HL-60/S4 (cell line): Measurements from ENCODE around the gene SMG9.

Experiments used
- in situ Hi-C: fragments of 300-500 bp; cut with MboI; formaldehyde crosslinking; loops from 2 replicates; pipeline ENCODE4 v1.14.3; 2022; ENCODE audit warnings: low sequenced_read_pairs

SMG9 gene

GRCh38 chr19:43726736-43727592, 27.8 kb downstream of the SMG9 start:
- in situ Hi-C loops = no loop called here

- in situ Hi-C loops = no loop called here
Observed at GRCh38 chr19:43725468-43725867, 29.3 kb downstream of the SMG9 start.

DNA sequence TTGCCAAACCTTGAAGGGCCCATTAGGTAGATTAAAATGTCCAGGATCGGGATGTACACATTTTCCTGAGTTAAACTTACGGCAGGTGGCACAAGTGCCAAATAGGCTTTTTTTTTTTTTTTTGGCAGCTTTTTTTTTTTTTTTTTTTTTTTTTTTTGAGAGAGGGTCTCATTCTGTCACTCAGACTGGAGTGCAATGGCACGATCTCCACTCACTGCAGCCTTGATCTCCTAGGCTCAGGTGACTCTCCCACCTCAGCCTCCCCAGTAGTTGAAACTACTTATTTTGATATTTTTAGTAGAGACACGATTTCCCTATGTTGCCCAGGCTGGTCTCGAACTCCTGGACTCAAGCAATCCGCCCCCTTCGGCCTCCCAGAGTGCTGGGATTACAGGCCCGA, 29.9 kb downstream of the SMG9 start:
- in situ Hi-C loops = no loop called here

DNA sequence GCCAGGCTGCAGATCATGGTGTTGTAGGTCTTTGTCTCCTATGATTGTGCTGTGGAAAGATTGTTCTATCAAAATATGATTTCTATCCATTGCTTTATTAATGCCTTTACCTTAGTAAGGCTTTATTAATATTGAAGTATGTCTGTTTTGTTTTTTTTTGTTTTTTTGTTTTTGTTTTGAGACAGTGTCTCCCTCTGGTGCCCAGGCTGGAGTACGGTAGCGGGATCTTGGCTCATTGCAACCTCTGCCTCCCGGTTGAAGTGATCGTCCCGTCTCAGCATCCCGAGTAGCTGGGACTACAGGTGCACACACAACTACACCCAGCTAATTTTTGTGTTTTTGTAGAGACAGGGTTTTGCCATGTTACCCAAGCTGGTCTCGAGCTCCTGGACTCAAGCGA, 31.2 kb downstream of the SMG9 start:
- in situ Hi-C loops = no loop called here

- in situ Hi-C loops = no loop called here
Observed at GRCh38 chr19:43721469-43722048, 33.2 kb downstream of the SMG9 start.

GRCh38 chr19:43720936-43721335, 33.8 kb downstream of the SMG9 start:
- in situ Hi-C loops = no loop called here

DNA sequence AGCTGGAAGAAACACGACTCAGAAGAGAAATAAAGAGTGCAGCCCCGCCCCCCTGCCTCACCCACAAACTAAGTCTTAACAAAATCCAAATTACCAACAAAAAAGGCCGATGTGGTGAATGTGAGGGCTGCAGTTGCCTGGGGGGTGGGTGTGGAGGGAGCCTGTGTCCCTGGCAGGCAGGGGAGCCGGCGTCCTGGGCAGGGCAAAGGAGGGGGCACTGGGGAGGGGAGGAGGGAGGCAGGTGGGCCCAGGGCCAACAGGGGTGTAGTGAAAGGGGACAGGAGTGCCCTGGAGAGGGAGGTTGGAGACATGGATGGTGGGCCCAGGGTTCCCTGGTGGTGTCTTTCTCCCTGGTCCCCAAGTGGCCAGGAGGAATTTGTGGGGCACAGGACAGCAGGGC, 34.8 kb downstream of the SMG9 start:
- in situ Hi-C loops = no loop called here

DNA sequence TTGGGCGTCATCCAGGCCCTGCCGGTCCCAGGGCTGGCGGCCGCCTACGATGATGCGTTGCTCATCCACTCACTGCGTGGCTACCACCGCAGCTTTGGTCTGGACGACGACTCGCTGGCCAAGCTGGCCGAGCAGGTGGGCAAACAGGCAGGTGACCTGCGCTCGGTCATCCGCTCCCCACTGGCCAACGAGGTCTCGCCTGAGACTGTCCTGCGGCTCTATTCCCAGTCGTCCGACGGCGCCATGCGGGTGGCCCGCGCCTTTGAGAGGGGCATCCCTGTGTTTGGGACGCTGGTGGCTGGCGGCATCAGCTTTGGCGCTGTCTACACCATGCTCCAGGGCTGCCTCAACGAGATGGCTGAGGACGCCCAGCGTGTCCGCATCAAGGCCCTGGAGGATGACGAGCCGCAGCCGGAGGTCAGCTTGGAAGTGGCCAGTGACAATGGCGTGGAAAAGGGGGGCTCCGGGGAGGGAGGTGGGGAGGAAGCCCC, 35.3 kb downstream of the SMG9 start:
- in situ Hi-C loops = no loop called here

DNA sequence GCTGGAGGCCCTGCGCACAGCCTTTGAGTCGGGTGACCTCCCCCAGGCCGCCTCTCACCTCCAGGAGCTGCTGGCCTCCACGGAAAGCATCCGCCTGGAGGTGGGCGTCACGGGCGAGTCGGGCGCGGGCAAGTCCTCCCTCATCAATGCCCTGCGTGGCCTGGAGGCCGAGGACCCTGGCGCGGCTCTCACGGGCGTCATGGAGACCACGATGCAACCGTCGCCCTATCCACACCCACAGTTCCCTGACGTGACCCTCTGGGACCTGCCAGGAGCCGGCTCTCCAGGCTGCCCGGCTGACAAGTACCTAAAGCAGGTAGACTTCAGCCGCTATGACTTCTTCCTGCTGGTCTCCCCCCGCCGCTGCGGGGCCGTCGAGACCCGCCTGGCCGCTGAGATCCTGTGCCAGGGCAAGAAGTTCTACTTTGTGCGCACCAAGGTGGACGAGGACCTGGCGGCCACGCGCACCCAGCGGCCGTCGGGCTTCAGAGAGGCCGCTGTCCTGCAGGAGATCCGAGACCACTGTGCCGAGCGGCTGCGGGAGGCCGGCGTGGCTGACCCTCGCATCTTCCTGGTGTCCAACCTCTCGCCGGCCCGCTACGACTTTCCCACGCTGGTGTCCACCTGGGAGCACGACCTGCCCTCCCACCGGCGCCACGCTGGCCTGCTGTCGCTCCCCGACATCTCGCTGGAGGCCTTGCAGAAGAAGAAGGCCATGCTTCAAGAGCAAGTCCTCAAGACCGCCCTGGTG, 36.0 kb downstream of the SMG9 start:
- in situ Hi-C loops = no loop called here

DNA sequence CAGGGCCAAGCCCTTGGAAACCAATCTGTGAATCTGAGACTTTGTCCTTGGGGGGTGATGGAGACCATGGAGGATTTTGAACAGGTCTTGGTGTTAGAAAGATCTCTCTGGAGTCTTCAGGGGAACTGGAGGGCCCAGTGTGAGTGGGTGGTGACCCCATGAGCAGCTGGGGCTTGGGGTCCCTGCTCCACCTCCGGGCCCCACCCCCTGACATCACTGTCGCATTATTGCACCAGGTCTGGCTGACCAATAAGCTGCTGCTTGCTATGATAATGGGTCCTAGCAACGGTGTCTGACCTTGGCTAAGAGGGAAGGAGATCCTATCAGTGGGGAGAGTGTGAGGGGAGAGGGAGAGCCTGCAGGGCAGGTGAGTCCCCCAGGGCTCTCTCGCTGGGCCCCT, 39.0 kb downstream of the SMG9 start, which contains the start of gene IRGC:
Gene IRGC (plus strand): TSS at position 301 of the 400 bp plus-strand sequence. CDS start 2,483 bp downstream, outside the sequence.
- in situ Hi-C loops = no loop called here

DNA sequence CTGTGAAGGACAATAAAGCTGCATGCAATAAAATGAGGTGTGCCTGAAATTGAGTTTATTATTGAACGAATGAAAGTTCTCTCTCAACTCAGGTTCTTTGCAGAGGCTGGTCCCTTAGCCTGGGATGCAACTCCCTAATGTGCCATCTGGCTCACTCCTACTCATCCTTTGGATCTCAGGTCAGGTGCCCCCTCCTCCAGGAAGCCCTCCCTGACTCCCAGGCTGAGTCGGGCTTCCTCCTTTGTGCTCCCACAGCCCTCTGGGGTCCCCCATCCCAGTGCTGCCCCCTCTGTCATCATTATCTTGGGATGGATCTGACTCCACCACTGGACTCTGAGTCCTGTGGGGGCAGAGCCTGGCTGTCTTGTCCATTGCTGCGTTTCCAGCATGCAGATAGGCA, 41.6 kb downstream of the SMG9 start:
- in situ Hi-C loops = no loop called here

- in situ Hi-C loops = no loop called here
Observed at GRCh38 chr19:43711751-43712355, 42.9 kb downstream of the SMG9 start.

- in situ Hi-C loops = no loop called here
Observed at GRCh38 chr19:43708716-43709115, 46.0 kb downstream of the SMG9 start.

- in situ Hi-C loops = no loop called here
Observed at GRCh38 chr19:43707158-43707712, 47.5 kb downstream of the SMG9 start.

DNA sequence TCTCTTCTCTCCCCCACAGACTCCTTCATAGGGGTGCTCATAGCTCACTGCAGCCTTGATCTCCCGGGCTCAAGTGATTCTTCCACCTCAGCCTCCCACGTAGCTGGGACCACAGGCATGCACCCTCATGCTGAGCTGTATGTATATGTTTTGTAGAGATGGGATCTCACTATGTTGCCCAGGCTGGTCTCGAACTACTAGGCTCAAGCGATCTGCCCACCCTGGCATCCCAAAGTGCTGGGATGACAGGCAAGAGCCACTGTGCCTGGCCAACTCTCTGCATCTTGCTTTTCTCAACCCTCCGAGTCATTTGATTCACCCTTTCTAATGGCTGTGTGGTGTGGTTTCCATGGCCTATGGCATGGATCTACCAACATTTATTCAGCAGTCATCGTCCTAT, 49.0 kb downstream of the SMG9 start:
- in situ Hi-C loops = no loop called here

DNA sequence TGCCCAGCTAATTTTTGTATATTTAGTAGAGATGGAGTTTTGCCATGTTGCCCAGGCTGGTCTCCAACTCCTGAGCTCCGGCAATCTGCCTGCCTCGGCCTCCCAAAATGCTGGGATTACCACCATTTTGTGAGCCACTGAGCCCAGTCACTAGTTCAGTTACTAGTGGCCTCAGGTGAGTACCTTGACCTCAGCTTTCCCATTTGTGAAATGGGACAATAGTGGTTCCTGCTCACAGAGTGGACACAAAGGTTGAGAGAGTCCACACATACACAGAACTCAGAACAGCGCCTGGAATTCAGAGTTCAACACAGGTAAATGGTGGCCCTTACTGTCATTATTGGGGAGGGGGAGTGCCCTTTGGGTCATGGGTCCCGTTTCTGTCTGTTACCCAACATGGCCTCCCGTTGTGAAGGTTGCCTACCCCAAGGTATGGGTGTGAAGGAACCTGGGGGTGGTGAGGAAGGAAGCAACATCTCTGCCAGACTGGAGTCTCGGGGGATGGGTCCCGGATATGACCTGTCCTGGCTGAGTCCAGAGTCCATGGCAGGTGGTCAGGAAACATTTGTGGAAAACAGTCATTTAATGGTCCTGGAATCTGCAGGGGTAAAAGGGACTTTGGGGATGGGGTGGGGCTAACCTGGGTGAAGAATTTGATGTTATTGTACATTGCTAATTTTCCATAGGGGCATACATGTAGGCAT, 50.6 kb downstream of the SMG9 start:
- in situ Hi-C loops = no loop called here

GRCh38 chr19:43700395-43701000, 54.3 kb downstream of the SMG9 start:
- in situ Hi-C loops = no loop called here

DNA sequence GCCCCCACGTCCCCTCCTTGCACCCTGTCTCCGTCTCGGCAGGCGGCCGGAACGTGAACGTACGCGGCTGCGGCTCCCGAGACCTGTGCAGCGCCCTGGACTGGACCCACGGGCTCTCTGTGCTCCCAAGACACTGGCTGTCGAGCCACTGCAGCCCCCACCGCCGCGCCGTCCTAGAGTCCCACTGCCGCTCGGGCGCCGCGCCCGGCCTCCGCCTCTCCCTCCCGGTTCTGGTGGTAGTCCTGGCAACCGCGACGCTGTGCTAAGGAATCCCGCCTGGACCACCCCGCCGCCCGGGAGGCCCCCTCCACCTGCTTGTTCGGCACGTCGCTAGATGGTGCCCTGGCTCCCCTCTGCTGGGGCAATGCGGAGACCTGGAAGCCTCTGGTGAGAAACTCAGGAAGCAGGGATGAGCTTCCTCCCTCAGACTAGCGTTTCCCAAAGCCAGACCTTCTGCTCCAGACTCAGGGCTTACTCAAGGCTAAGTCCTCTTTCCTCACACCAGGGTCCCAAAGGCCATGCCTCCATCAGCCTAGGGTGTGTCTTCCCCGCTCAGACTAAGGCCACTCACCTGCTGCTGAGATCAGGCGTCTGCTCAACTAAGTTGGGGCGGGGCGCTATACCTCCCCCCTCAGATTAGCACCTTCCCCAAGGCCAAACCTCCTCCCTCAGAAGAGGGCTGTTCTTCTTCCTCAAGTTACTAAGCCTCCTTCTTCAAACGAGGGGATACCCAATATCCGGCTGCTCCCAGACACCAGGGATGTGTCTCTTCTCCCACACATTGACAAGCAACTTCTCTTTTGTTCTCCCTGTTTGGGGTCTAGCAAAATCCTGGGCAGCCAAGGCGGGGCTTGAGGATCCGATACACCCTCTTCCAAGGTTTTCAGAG, 55.0 kb downstream of the SMG9 start:
- in situ Hi-C loops = no loop called here

- in situ Hi-C loops = no loop called here
Observed at GRCh38 chr19:43697295-43697694, 57.5 kb downstream of the SMG9 start.
